Activated CD4-positive, alpha-beta memory T cell treated with anti-CD3 and anti-CD28 coated beads for 36 hours (primary cell): ENCODE measurements around the gene SOCS3. TPM values are rescaled to one million over a fixed set of nuclear protein-coding genes. Genes with fewer than 3 reads are reported as not detected.

Experiments used
- CTCF ChIA-PET: fragments of 350-600 bp; sonication (Branson Sonifier 250); formaldehyde crosslinking; loops from one replicate; lab custom pipeline; 2021; ENCODE audit warnings: antibody characterized with exemption, inconsistent platforms; lab: Charles Lee
- POLR2A ChIA-PET: fragments of 350-600 bp; sonication (Branson Sonifier 250); formaldehyde crosslinking; loops from one replicate; lab custom pipeline; 2021; ENCODE audit warnings: antibody characterized with exemption; lab: Charles Lee
- DNase-seq: peaks from one replicate; pipeline ENCODE4 v3.0.0-alpha.2; 2020
- H3K27ac Mint-ChIP-seq: one replicate; pipeline ENCODE4 v1.8.0; 2021; ENCODE audit warnings: mixed read lengths
- H3K27me3 Mint-ChIP-seq: one replicate; pipeline ENCODE4 v1.8.0; 2021; ENCODE audit warnings: mixed read lengths
- H3K36me3 Mint-ChIP-seq: one replicate; pipeline ENCODE4 v1.8.0; 2021; ENCODE audit warnings: mixed read lengths
- H3K4me1 Mint-ChIP-seq: one replicate; pipeline ENCODE4 v1.8.0; 2021; ENCODE audit warnings: low read depth, mixed read lengths
- H3K4me3 Mint-ChIP-seq: one replicate; pipeline ENCODE4 v1.8.0; 2021; ENCODE audit warnings: mild to moderate bottlenecking, mixed read lengths
- H3K9me3 Mint-ChIP-seq: one replicate; pipeline ENCODE4 v1.8.0; 2021; ENCODE audit warnings: mixed read lengths
- intact Hi-C: fragments of 100-400 bp; cut with micrococcal nuclease; formaldehyde crosslinking; loops from one replicate; pipeline ENCODE4 v1.15.1; 2023
- total RNA-seq, 2 experiments: library from RNA; stranded (reverse); gene quantifications; one replicate each; pipeline ENCODE4 v1.2.3, GENCODE V29; 2021

SOCS3 gene
- total RNA-seq, 2 experiments from 2014 or later: 162 to 167 TPM

DNA sequence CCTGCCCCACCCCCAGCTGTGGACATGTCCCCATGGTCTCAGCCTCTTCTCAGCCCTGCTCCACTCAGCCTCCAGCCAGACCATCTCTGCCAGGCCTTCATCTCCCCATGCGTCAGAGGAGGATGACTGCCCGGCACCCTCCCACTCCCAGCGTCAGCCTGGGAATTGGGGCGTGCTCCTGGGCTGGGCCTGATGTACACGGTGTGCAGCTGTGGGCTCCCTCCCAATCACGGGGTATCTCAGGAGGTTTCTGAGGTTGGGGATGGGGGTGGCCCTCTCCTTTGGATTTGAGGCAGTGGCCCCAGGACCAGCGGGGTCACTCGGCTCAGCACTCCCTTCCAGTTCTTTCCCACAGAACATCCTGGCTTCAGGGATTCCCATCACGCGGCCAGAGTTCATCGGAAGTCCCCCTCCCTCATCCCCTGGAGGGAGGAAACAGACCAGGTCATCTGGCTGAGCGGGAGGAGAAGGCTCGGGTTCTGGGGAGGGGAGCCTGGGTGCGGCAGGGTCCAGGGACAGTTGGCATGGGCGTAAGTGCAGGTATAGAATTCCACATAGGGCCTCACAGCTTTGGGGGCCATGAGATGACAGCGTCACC is 36.9 kb downstream of the SOCS3 start:
- H3K27me3 Mint-ChIP-seq: no peaks in the 10 kb centered on the region
- DNase-seq: no peak
- H3K4me1 Mint-ChIP-seq: peaks cover 14% of the 10 kb centered on the region
- no peaks in the 10 kb centered on the region for H3K9me3 Mint-ChIP-seq
- intact Hi-C loops: no loop called here
- H3K36me3 Mint-ChIP-seq: no peaks in the 10 kb centered on the region
- H3K27ac Mint-ChIP-seq: no peak overlapping the region
- ChIA-PET CTCF (no interaction called here), POLR2A (no interaction called here)
- no peak overlapping the region for H3K4me3 Mint-ChIP-seq

DNA sequence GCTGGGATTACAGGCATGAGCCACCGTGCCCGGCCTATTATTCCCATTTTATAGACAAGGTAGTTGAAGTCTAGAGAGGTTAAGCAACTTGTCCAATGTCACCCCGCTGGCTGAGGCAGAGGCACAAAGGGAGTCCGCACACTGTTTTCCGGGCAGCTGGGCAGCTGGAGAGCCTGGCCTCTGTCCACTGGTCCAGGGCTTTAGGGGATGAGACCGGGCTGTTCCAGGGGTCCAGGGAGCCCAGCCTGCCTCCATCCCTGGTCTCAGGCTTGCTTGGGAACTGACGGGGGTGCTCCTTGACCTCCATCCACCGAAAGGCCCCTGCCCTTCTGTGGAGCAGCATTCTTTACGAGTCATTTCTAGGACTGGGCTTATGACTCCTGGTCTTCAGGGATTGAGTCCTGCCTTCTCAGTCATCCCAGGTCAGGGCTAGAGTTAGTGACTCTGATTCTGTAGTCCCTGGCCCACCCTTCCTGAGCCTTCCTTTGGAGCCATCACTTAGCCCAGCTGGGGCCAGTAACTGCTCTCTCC is 37.5 kb downstream of the SOCS3 start:
- DNase-seq: no peak
- H3K4me3 Mint-ChIP-seq: no peak overlapping the region
- H3K4me1 Mint-ChIP-seq: peaks cover 20% of the 10 kb centered on the region
- ChIA-PET CTCF (no interaction called here), POLR2A (no interaction called here)
- H3K27me3 Mint-ChIP-seq: no peaks in the 10 kb centered on the region
- H3K9me3 Mint-ChIP-seq: no peaks in the 10 kb centered on the region
- no peaks in the 10 kb centered on the region for H3K36me3 Mint-ChIP-seq
- intact Hi-C loops: no loop called here
- no peak overlapping the region for H3K27ac Mint-ChIP-seq

DNA sequence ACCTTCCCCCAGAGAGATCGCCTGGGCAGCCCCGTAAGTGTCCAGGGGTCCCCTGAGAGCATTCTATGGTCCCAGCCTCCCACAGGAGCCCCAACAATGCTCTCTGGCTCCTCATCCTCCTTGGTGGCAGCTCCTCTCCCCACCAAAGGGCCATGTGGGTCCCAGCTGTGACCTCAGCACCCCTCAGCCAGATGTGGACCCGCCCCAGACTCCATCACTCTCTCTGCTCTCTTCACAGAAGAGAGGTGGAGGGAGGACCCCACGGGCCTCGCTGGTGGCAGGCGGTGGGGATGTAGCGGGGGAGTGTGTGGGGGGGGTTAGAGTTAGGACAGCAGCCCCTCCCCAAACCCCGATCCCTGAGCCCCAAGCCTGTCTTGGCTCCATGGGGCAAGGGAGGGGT is 41.0 kb downstream of the SOCS3 start:
- ChIA-PET POLR2A (interaction anchor here (1.0 kb wide), 1 partner anchor 25 kb away, joined by 4 read pairs; no protein-coding TSS in a partner anchor), CTCF (no interaction called here)
- H3K27ac Mint-ChIP-seq: no peak overlapping the region
- H3K4me1 Mint-ChIP-seq: peaks cover 39% of the 10 kb centered on the region
- H3K9me3 Mint-ChIP-seq: no peaks in the 10 kb centered on the region
- H3K4me3 Mint-ChIP-seq: no peak overlapping the region
- DNase-seq: no peak
- no peaks in the 10 kb centered on the region for H3K27me3 Mint-ChIP-seq
- no peaks in the 10 kb centered on the region for H3K36me3 Mint-ChIP-seq
- intact Hi-C loops: no loop called here

DNA sequence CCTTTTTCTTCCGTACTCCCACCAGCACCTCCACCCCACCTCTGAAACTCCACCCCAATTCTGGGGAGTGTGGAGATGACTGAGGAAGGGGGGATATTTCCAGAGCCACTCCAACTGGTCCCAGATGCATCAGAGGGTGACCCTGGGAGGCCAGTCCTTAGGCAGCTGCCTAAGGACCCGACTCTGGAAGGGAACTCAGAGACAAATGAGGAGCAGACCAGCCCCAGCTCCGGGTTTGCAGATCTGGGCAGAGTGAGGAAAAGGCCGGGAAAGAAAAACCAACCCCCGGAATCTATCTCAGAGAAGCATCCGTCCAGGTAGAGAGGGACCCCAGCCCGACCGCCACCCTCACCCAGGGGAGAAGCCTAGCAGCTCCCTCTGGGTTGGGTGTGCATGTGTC is 41.5 kb downstream of the SOCS3 start:
- no peaks in the 10 kb centered on the region for H3K36me3 Mint-ChIP-seq
- no peaks in the 10 kb centered on the region for H3K27me3 Mint-ChIP-seq
- intact Hi-C loops: no loop called here
- no peak overlapping the region for H3K4me3 Mint-ChIP-seq
- ChIA-PET POLR2A (interaction anchor here (1.0 kb wide), 1 partner anchor 25 kb away, joined by 4 read pairs; no protein-coding TSS in a partner anchor), CTCF (no interaction called here)
- no peaks in the 10 kb centered on the region for H3K9me3 Mint-ChIP-seq
- no peak for DNase-seq
- H3K27ac Mint-ChIP-seq: no peak overlapping the region
- H3K4me1 Mint-ChIP-seq: peaks cover 41% of the 10 kb centered on the region

DNA sequence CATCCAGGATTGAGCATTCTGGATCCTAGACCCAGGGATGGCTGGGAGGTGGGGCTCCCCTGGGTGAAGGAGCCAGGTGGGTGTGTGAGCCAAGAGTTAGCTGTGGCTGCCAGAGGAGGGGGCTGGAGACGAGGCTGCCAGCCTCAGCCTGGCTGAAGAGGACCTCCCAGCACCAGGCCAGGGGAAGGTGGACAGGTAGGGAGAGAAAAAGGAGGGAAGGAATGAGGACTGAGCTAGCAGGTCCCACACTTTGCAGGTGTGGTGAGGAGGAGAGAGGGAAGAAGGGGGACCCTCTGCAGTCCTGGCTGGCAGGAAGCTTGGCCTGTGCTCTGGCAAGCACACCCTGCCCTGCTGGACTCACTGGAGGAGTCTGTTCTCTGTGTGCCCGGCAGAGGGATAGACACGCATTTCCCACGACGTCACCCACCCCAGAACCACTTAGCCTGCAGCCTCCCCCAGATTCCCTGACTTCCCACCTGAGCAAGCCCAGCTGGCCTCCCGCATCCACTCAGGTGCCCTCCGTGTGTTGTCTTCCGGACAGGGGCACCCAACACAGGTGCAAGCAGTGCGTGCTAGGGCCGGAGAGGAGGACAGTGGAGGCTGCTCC is 42.0 kb downstream of the SOCS3 start:
- DNase-seq: no peak
- no peaks in the 10 kb centered on the region for H3K36me3 Mint-ChIP-seq
- intact Hi-C loops: no loop called here
- ChIA-PET CTCF (interaction anchor here (2.4 kb wide), 1 partner anchor 43 kb away, joined by 10 read pairs; the partner anchor contains the start of gene SOCS3), POLR2A (interaction anchor here (1.0 to 1.6 kb wide), 2 partner anchors 22 to 26 kb away, joined by 4 read pairs; no protein-coding TSS in a partner anchor)
- peaks cover 44% of the 10 kb centered on the region for H3K4me1 Mint-ChIP-seq
- H3K27ac Mint-ChIP-seq: peak overlapping the region; percentile 26
- H3K27me3 Mint-ChIP-seq: peaks cover 1% of the 10 kb centered on the region
- no peaks in the 10 kb centered on the region for H3K9me3 Mint-ChIP-seq
- H3K4me3 Mint-ChIP-seq: peak overlapping the region; percentile 17

DNA sequence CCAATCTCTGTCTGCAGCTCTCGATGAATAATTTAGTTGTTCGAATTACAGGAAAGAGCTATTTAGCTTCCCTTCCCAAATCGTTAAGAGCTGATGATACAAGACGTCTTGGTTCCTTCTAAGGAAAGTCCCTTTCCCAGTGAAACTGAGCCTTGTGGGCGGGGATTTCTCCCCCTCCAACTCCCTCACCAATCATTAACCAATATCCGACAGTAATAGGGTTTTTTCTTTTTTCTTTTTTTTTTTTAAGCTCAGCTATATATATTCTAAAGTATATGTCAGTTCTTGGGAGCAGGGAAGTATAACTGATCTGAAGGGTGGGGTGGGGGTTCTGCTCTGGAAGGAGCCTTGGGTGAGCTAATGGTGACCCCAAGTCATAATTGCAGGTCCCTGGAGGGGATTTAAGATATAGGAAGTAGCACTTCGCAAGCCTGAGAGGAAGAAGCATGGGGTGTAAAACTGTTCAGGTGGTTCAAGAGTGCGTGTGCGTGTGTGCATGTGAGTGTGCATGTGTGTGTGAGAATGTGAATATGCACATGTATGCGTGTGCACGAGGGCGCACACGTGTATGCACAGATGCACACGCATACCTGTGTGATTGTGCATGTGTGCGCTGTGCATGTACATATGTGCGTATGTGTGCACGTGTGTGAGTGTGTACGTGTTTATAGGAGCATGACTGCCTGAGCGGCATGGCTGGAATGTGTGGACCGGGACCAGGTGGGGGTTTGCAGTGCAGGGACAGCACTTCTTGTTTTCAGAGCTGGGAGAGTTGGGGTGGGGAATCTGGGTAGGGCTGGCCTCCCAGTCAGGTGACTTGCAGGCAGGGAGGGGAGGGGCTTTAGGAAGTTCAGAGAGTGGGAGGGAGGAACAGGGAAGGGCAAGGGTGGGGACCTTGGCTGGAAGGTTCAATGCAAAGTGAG is 42.7 kb downstream of the SOCS3 start:
- peaks cover 49% of the 10 kb centered on the region for H3K4me1 Mint-ChIP-seq
- no peaks in the 10 kb centered on the region for H3K9me3 Mint-ChIP-seq
- ChIA-PET POLR2A (interaction anchor here (0.9 to 1.6 kb wide), 3 partner anchors 23 to 43 kb away, joined by 3 to 4 read pairs (median 4); partner anchors contain the start of gene SOCS3), CTCF (interaction anchor here (1.0 to 2.4 kb wide), 4 partner anchors 16 to 106 kb away, joined by 3 to 10 read pairs (median 4); partner anchors contain the start of gene SOCS3)
- no peaks in the 10 kb centered on the region for H3K36me3 Mint-ChIP-seq
- peak; percentile 41 for DNase-seq
- H3K4me3 Mint-ChIP-seq: peak overlapping the region; percentile 42
- H3K27me3 Mint-ChIP-seq: peaks cover 1% of the 10 kb centered on the region
- intact Hi-C loops: no loop called here
- peak overlapping the region; percentile 87 for H3K27ac Mint-ChIP-seq

DNA sequence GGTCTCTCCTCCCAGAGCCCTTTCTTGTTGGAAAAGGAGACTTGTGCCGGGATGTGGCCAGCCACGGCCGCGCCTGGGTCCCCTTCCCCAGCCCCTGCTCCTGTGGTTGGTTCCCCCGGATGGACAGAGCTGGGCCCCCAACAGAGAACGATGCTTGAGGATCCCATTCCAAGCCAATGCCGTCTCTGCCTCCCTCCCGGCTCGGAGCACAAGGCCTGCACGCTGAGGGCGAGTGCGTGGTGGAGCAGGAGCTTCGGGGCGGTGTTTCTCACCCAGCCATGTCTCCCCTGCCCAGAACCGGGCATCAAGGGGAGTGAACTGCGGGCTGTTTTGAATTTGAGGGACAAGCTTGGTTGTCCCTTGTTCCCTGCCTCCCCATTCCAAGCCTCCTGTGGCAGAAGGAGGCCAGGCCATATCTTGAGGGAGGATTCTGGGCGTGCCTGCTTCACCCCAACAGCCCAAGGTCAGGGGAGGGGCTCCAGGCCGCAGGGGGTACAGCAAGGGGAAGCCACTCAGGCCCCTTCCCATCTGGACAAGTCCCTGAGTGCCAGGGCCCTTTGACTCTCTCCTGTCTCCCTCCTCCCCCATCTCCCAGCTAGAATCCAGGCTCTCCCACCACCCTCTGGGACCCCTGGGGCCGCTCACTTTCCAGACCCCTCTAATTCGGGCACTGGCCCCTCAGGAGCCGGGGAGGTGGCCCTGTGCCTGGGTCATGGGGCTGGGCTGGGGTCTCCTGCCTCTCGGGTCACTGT is 43.6 kb downstream of the SOCS3 start:
- intact Hi-C loops: no loop called here
- CTCF ChIA-PET: interaction anchor here (1.0 to 2.8 kb wide), 5 partner anchors 15 to 106 kb away, joined by 3 to 10 read pairs (median 6); partner anchors contain the start of gene SOCS3
- Mint-ChIP-seq H3K27ac (peak overlapping the region; percentile 87), H3K27me3 (peaks cover 1% of the 10 kb centered on the region), H3K4me3 (peak overlapping the region; percentile 42), H3K4me1 (peaks cover 49% of the 10 kb centered on the region), H3K36me3 (no peaks in the 10 kb centered on the region), H3K9me3 (no peaks in the 10 kb centered on the region)
- no peak for DNase-seq
- POLR2A ChIA-PET: interaction anchor here (0.9 to 2.0 kb wide), 4 partner anchors 24 to 43 kb away, joined by 3 to 11 read pairs (median 4); partner anchors contain the start of gene SOCS3

DNA sequence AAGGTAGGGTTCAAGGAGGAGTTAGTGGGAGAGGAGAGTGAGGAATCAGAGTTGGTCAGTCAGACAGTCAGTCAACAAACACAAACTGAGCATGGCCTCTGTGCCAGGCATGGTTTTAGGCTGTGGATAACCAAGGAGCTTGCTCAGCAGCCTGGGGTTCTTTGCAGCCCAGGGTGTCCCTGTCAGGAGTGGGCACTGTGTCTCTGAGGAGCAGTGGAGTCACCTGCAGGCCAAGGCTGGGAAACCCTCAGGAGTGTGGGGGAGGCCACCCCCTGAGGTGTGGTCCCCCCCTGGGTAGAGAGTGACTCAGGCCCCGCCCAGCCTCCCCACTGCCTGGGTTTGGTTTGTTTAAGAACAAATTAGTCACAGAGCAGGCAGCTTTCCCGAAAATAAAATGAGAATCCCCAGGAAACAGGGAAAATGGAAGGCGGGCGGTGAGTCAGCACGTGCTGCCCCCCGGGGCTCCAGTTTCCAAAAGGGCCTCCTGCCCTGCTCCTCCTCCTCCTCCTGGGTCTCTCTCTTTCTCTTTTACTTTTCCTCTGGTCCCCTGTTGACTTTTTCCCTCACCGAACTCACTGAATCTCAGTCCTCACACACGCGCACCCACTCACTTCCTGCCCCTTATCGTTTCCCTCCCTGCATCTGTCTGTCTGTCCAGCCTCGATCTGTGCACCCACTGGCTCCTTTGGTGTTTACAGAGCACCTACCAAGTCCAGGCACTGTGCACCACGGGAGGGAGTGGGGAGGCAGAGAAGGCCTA is 44.3 kb downstream of the SOCS3 start:
- POLR2A ChIA-PET: interaction anchor here (1.1 to 3.4 kb wide), 3 partner anchors 28 to 44 kb away, joined by 3 to 12 read pairs (median 11); partner anchors contain the start of gene SOCS3
- intact Hi-C loops: loop anchor here (1.0 to 2.0 kb wide), 3 partner anchors 23 to 57 kb away; no protein-coding TSS in a partner anchor
- DNase-seq: peak; percentile 83

DNA sequence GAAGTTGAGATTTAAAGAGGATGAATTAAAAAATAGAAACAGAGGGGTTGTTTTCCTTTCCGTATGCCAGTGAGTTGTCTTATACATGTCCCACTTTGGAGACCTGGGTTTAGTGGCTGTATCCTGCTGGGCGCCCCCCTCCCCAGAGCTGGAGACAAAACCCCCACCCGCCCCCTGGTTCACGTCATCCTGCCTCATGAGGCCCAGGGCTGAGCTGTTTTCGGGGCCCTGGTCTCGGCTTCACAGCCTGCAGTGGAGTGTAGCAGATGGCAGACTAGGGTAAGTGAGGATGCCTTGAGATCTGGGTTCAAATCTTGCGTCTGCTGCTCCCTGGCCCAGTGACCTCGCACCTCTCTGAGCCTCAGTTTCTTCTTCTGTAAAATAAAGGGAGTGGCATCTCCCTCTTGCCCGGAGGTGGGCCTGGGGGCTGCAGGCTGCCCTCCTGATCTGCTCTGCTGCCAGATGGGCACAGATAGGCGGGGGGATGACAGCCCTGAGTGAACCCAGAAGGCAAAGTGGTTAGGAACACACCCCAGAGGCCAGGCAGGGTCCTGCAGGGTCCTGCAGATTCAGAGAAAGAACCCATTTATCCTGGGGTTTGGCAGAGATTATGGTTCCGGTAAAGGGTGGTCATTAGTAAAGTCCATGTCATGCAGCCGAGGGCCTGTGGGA is 45.1 kb downstream of the SOCS3 start:
- DNase-seq: peak; percentile 39
- peak overlapping the region; percentile 55 for H3K4me3 Mint-ChIP-seq
- peaks cover 1% of the 10 kb centered on the region for H3K27me3 Mint-ChIP-seq
- intact Hi-C loops: loop anchor here (1.0 to 2.0 kb wide), 3 partner anchors 24 to 56 kb away; no protein-coding TSS in a partner anchor
- POLR2A ChIA-PET: interaction anchor here (1.1 to 3.4 kb wide), 3 partner anchors 29 to 44 kb away, joined by 3 to 12 read pairs (median 11); partner anchors contain the start of gene SOCS3
- H3K4me1 Mint-ChIP-seq: peaks cover 49% of the 10 kb centered on the region
- no peaks in the 10 kb centered on the region for H3K36me3 Mint-ChIP-seq
- peak overlapping the region; percentile 87 for H3K27ac Mint-ChIP-seq
- CTCF ChIA-PET: interaction anchor here (0.5 to 2.8 kb wide), 11 partner anchors 10 to 107 kb away, joined by 3 to 9 read pairs (median 3); no protein-coding TSS in a partner anchor
- H3K9me3 Mint-ChIP-seq: no peaks in the 10 kb centered on the region

More for the DNA sequence above, 44.3 kb downstream of the SOCS3 start:
- no peaks in the 10 kb centered on the region for H3K9me3 Mint-ChIP-seq
- H3K4me3 Mint-ChIP-seq: peak overlapping the region; percentile 32
- peaks cover 49% of the 10 kb centered on the region for H3K4me1 Mint-ChIP-seq
- H3K27ac Mint-ChIP-seq: peak overlapping the region; percentile 87
- CTCF ChIA-PET: interaction anchor here (1.3 to 2.8 kb wide), 5 partner anchors 14 to 45 kb away, joined by 3 to 10 read pairs (median 6); partner anchors contain the start of gene SOCS3
- H3K36me3 Mint-ChIP-seq: no peaks in the 10 kb centered on the region
- H3K27me3 Mint-ChIP-seq: peaks cover 1% of the 10 kb centered on the region
